GM21576 (cell line): Measurements from ENCODE around the gene SEC16A.

Source experiments
- ATAC-seq: cut with Tn5 transposase; IDR thresholded peaks from one replicate; pipeline ENCODE4 v1.9.1; 2021; ENCODE audit warnings: mild to moderate bottlenecking, moderate library complexity; ENCODE audit not compliant: unreplicated experiment

SEC16A gene

DNA sequence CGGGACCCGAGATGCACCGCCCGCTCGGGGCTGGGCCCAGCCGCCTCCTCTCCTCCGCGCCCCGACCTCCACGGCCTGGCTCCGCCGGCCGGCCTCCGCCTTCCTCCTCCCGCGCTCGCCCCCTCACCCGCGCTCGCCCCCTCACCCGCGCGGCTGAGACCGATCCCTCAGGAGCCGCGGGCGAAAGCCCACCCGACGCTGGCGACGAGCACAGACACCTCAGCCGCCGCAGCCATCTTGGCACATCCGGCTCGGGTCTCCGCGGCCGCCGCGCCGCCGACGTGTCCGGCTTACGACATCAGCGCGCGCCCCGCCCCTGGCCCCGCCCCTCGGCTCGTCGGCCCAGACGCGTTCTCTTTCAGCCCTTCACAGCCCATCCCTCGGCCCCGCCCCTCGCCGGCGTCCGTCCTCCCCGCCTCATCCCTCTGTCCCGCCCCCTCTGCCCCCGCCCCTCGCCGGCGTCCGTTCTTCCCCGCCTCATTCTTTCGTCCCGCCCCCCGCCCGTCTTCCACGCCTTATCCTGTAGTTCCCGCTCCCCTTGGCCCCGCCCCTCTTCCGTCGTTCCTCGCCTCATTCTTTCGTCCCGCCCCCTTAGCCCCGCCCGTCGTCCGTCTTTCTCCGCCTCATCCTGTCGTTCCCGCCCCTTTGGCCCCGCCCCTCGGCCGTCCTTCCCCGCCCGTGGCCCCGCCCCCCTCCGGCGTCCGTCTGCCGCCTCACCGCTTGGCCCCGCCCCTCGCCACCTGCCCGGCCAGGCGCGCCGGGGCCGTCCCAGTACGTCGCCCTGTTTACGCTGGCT is at the start of gene SEC16A:
SEC16A (minus strand) TSS at position 248 of the 796 bp plus-strand sequence. CDS start 5,425 bp downstream, outside the sequence.
- ATAC-seq: peak; percentile 47

DNA sequence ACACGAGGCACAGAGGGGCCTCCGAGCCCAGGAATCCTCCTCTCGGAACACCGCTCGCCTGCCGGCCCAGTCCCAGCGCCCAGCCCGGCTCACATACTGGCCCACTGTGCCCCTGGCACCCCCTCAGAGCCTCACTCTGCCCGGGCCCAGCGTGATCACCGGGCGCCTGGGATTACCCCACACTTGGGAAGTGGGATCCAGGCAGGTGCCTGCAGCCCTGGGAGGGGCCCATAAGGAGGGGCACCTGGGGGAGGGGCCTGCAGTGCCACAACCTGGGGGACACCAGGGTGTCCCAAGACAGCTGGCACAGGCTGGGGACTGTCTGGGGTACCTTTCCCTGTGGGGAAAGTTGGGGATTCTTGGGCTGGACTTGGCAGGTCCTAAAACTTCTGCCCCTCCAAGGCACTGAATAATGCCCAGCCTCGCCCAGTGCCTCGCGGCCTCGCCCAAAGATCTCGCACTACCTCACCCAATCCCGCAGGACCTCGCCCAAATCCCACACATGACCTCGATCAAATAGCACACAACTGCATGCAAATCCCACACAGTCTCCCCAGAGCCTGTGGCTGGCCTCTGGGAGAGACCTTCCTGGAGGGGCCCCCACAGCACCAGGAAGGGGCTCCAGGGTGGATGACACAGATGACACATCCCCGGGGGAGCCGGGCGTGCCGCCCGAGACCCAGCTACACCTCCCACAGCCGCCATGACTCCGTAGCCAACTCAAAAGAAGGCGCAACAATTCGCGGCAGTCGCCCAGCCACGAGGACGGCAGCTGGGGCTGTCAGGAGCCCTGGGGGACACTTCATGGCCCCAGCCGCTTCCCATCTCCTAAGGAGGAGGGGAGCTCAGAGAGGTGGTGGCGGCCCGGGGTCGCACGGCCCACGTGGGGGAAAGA is 49.3 kb upstream of the SEC16A start:
- ATAC-seq: no peak

DNA sequence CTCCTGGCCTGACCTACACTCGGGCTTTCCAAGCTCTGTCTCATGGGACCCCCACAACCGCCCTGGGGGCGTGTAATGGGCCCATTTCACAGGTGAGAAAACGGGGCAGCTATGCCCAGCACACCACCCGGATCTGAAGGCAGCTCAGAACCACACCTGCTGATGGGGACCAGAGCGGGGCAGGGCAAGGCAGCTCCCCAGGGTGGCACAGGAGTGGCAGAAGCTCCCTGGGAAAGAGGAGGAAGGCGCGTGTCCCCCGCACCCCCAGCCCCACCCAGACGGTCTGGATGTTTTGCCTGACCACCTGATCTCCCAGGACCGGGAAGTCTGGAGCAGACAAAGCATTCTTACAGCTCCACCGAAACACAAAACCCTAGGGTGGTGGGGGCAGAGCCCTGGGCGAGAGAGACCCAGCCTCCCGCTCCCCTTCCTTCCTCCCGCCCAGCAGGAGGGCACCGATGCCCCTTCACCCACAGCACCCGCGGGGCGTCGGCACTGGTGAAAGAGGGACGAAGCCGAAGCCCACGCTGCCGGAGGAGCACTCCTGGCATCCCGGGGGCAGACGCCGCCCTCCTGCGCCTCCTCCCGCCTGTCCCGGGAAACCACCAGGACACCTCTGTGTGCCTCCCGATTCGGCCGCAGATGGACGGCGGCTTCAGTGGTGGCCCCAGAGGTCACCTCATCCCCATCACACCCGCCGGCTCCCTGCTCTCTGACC is 48.5 kb upstream of the SEC16A start:
- ATAC-seq: no peak

DNA sequence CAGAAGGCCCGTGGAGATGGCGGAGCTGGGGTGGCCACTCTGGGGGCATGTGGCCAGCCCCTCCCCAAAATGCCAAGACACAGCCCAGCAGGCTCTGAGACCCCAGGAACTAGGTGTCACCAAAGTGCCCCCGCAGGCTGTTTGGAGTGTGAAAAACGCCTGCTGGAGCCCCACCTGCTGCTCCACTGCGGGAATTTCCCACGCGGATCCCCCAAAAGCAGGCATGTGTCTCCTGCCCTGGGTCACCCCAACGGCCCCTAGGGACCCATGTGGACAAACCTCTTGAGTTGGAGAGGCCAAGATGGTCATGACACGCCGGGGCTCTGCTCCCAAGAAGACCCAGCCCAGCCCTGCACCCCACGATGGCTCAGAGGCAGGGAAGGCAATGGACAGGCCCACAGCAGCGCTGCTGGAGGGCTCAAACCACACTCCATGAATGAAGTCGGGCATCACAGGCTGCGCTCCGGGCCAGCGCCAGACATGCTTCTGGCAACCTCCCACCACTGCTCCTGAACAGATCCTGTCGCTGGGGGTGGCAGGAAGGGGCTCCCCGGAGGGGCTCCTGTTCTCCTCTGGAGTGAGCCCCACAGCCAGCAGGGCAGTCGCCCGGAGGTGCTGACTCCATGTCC is 47.7 kb upstream of the SEC16A start:
- ATAC-seq: no peak

- no peak for ATAC-seq
Measured at GRCh38 chr9:136529516-136530460, 46.9 kb upstream of the SEC16A start.

- no peak for ATAC-seq
Measured at GRCh38 chr9:136528716-136529341, 46.0 kb upstream of the SEC16A start.

DNA sequence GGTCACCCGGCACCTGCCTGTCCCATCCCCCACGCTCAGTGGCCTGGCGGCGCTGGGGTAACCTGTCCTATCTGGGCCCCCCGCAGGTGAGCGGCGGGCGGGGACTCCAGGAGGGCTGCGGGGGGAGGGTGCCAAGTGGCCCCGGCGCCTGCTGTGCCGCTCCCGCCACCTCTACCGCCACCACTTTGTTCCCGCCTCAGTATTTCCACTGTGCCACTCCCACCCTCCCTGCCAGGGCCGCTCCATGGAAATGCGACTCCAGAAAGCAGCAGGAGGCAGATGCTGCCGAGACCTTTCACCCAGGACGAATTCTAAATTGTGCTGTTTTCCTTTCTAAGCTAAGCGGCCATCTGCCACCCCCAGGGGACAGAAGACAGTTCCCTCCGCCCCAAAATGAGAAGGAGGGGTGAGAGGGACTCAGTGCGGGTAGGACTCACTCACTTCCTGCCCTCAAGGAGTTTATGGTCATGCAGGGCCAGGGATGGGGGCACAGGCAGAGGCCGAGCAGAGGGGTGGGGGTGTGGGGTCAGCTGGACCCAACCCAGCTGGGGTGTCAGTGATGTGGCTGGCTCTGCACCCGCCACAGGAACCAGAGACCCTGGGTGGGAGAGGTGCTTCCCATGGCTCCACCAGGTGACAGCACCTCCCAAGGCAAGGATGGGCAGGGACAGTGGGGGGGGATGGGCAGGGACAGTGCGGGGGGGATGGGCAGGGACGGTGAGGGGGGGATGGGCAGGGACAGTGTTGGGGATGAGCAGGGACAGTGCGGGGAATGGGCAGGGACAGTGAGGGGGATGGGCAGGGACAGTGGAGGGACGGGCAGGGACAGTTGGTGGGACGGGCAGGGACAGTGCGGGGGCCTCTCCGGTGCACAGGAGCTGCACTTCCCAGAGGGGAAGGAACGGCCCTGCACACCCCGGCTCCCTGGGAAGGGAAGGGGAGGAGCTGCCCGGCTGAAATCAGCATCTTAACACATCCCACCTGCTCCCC is 45.2 kb upstream of the SEC16A start:
- no peak for ATAC-seq

DNA sequence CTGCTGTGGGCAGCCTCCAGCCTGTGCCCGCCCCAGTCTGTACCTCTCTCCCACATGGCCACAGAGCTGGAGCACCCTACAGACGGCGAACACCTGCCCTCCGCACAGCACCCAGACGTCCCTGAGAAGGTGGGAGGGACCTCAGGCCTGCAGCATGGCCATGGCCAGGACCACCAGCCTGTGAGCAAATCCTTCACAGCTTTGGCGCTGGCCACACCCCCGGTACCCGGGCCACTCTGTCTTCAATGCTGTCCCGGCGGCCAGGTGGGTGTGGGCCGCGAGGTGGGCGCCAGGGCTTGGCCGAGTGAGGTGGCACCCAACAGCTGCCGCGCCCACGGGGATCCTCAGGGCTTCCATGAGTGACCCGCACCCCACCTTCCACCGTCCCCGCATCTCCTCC is 44.3 kb upstream of the SEC16A start:
- ATAC-seq: no peak

DNA sequence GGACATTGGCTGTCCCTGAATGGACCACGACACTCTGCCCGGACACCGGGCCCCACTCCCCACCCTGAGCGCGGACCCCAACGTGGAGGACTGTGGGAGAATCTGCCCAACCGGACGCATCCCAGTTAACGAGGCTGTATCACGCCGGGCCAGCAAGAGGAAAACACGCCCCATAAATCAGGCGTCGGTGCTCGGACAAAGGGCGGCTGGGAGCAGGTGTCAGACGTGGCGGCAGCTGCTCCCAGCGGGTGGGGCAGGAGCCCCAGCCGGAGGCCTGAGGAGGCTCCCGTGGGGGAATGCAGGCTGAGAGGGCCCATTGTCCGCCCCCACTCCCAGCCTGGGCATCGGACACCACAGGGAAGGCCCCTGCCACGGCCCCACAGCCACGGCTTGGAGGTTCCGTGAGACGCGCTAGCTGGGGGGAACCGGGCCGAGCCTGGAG is 43.8 kb upstream of the SEC16A start:
- no peak for ATAC-seq

- ATAC-seq: no peak
Measured at GRCh38 chr9:136525841-136526499, 43.1 kb upstream of the SEC16A start.

GRCh38 chr9:136525207-136525606 is 42.4 kb upstream of the SEC16A start:
- ATAC-seq: no peak

GRCh38 chr9:136522314-136523237 is 39.7 kb upstream of the SEC16A start:
- ATAC-seq: no peak

DNA sequence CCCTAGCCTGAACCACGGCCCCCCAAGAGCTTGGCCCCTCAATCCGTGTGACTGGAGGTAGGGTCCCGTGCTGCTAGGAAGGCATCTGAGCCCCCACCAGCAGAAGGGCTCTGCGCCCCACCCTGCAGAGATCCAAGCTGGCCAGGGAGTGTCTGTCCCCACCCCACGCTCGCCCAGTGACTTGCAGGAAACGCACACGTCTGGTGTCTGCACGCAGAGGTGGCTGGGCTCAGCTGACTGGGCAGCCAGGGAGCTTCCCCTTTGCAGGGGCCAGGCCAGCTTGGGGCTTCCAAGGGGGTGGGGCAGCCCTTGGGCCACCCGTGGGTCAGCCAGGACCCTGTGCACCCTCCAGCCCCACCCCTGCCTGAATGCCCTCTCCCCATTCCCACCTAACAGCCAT is 38.7 kb upstream of the SEC16A start:
- ATAC-seq: no peak

DNA sequence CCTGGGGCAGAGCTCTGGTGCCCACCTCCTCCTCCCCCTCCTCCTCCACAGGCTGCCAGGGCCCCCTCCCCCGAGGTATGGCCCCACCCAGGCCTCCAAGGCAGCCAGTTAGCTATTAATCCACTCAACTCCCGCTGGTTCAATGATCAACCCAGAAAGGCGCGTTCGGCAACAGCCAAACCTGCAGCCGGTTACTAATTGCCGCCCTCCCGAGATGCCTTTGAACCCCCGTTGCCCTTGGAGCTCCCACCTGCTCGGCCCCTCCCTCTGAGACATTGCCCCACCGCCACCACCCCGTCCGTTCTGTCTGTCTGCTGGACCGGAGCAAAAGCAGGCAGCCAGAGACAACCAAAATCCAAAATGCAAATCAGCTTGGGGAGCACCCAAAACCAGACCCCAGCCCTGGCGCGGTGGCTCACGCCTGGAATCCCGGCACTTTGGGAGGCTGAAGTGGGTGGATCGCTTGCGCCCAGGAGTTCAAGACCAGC is 37.3 kb upstream of the SEC16A start:
- ATAC-seq: no peak

DNA sequence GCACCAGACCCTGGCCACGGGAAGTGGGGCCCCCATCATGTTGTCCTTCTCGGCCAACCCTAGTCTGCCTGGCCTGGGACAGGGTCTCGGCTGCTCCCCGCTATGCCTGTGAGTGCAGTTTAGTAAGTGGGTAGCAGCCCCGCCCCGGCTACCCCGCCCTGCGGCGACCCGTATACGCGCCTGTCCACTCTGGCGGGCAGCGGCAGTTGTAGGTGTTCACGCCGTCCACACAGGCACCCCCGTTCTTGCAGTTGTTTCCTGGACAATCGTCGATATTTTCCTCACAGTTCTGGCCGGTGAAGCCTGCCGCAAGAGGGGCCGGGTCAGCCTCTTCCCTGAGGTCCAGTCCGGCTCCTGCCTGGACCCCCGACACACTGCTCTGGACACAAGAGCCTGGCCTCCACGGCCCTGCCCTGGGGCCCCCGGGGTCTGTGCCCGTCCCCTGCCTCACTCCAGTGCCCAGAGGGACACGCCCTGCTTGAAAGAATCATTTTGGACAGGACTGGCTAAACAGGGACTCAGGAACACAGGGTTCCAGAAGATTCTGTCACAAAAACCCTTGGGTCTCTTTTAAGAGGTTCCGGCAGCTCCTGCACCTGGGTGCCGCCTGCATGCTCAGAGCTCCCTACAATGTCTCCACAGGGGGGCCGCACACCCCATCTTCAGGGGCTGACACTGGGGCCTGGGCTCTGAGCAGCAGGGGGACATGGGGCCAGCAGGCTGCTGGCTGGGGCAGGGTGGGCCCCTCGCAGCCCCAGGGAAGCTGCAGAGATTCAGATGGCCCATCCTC is 36.6 kb upstream of the SEC16A start:
- ATAC-seq: no peak
